ENCODE measurements around the gene ACSM4.
"Not testable (repeated sequence)": the region's sequence is repeated elsewhere in the genome, so short reads cannot be mapped to it uniquely, and the experiment has no call there.

- TF ChIP-seq, protein P1, sequence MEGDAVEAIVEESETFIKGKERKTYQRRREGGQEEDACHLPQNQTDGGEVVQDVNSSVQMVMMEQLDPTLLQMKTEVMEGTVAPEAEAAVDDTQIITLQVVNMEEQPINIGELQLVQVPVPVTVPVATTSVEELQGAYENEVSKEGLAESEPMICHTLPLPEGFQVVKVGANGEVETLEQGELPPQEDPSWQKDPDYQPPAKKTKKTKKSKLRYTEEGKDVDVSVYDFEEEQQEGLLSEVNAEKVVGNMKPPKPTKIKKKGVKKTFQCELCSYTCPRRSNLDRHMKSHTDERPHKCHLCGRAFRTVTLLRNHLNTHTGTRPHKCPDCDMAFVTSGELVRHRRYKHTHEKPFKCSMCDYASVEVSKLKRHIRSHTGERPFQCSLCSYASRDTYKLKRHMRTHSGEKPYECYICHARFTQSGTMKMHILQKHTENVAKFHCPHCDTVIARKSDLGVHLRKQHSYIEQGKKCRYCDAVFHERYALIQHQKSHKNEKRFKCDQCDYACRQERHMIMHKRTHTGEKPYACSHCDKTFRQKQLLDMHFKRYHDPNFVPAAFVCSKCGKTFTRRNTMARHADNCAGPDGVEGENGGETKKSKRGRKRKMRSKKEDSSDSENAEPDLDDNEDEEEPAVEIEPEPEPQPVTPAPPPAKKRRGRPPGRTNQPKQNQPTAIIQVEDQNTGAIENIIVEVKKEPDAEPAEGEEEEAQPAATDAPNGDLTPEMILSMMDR (IDR thresholded peaks at IDR 0.05): not testable (repeated sequence)
- TF ChIP-seq NFYB (CRISPR knock-in tag; conservative IDR thresholded peaks at IDR 0.05; ENCODE audit: low read depth); GABPB1 (CRISPR knock-in tag; IDR thresholded peaks at IDR 0.05); SMAD4 (CRISPR knock-in tag; IDR thresholded peaks at IDR 0.05); USF1 (CRISPR knock-in tag; IDR thresholded peaks at IDR 0.05); ZNF317 (CRISPR knock-in tag; IDR thresholded peaks at IDR 0.05; ENCODE audit: borderline replicate concordance, low read depth): not testable (repeated sequence)
- TF ChIP-seq, protein P2, sequence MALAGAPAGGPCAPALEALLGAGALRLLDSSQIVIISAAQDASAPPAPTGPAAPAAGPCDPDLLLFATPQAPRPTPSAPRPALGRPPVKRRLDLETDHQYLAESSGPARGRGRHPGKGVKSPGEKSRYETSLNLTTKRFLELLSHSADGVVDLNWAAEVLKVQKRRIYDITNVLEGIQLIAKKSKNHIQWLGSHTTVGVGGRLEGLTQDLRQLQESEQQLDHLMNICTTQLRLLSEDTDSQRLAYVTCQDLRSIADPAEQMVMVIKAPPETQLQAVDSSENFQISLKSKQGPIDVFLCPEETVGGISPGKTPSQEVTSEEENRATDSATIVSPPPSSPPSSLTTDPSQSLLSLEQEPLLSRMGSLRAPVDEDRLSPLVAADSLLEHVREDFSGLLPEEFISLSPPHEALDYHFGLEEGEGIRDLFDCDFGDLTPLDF (CRISPR knock-in tag; IDR thresholded peaks at IDR 0.05): not testable (repeated sequence)
These were observed 28.4 kb upstream of the ACSM4 start for GRCh38 chr12:7275482-7275881.

Measured in WTC11 (cell line).